HAP-1 (cell line): ENCODE measurements around the gene TRPC6.
A peak's percentile ranks its signal among the peaks of the same experiment; 100 is the strongest.

Experiments used
- DNase-seq, 2 experiments: peaks; one replicate each; pipeline ENCODE4 v3.0.0-alpha.2; 2016 to 2020; ENCODE audit warnings: low spot score in 2 of 2
- H3K27me3 ChIP-seq: fragments of 250-450 bp; sonication (Bioruptor Pico); 2 replicates; pipeline ENCODE4 v1.5.1; 2020; ENCODE audit warnings: low read depth, mild to moderate bottlenecking, moderate library complexity
- H3K36me3 ChIP-seq: fragments of 250-450 bp; sonication (Bioruptor Pico); replicated peaks from 2 replicates; pipeline ENCODE4 v1.5.1; 2020; ENCODE audit warnings: mild to moderate bottlenecking
- H3K4me1 ChIP-seq: fragments of 250-450 bp; sonication (Bioruptor Pico); 2 replicates; pipeline ENCODE4 v1.5.1; 2020; ENCODE audit warnings: mild to moderate bottlenecking
- H3K4me3 ChIP-seq: fragments of 250-450 bp; sonication (Bioruptor Pico); 2 replicates; pipeline ENCODE4 v1.5.1; 2020; ENCODE audit warnings: mild to moderate bottlenecking, moderate library complexity
- H3K9me3 ChIP-seq: fragments of 250-450 bp; sonication (Bioruptor Pico); 2 replicates; pipeline ENCODE4 v1.5.1; 2020; ENCODE audit warnings: mild to moderate bottlenecking, moderate library complexity
- in situ Hi-C: fragments of 300-500 bp; cut with MboI; formaldehyde crosslinking; loops from 3 replicates; pipeline ENCODE4 v1.14.3; 2020; ENCODE audit warnings: low sequenced_read_pairs, inconsistent platforms, mixed read lengths

The TRPC6 gene

GRCh38 chr11:101567071-101567470 lies 16.7 kb downstream of the TRPC6 start:
- Histone ChIP-seq H3K36me3 (no peaks in the 10 kb centered on the region), H3K4me3 (no peak overlapping the region), H3K27me3 (no peaks in the 10 kb centered on the region), H3K4me1 (no peaks in the 10 kb centered on the region), H3K9me3 (no peaks in the 10 kb centered on the region)
- DNase-seq: peak in 1 of 2 experiments; percentile 63
- in situ Hi-C loops: no loop called here

GRCh38 chr11:101566626-101567025 lies 17.2 kb downstream of the TRPC6 start:
- in situ Hi-C loops: no loop called here
- no peak for DNase-seq

GRCh38 chr11:101563166-101563565 lies 20.6 kb downstream of the TRPC6 start:
- in situ Hi-C loops: no loop called here
- H3K27me3 ChIP-seq: no peaks in the 10 kb centered on the region
- no peaks in the 10 kb centered on the region for H3K36me3 ChIP-seq
- H3K9me3 ChIP-seq: no peaks in the 10 kb centered on the region
- H3K4me1 ChIP-seq: peaks cover 4% of the 10 kb centered on the region
- DNase-seq: no peak
- H3K4me3 ChIP-seq: no peak overlapping the region

More at GRCh38 chr11:101566626-101567025, 17.2 kb downstream of the TRPC6 start:
- Histone ChIP-seq H3K9me3 (no peaks in the 10 kb centered on the region), H3K36me3 (no peaks in the 10 kb centered on the region), H3K27me3 (no peaks in the 10 kb centered on the region), H3K4me3 (no peak overlapping the region), H3K4me1 (no peaks in the 10 kb centered on the region)

- Histone ChIP-seq H3K27me3 (no peaks in the 10 kb centered on the region), H3K9me3 (no peaks in the 10 kb centered on the region), H3K4me1 (peaks cover 4% of the 10 kb centered on the region), H3K4me3 (no peak overlapping the region), H3K36me3 (no peaks in the 10 kb centered on the region)
- in situ Hi-C loops: no loop called here
- no peak for DNase-seq
These were observed 28.4 kb downstream of the TRPC6 start for GRCh38 chr11:101555366-101555765.

GRCh38 chr11:101553891-101554292 lies 29.9 kb downstream of the TRPC6 start:
- no peaks in the 10 kb centered on the region for H3K36me3 ChIP-seq
- no peaks in the 10 kb centered on the region for H3K9me3 ChIP-seq
- H3K4me3 ChIP-seq: no peak overlapping the region
- H3K4me1 ChIP-seq: peaks cover 1% of the 10 kb centered on the region
- no peaks in the 10 kb centered on the region for H3K27me3 ChIP-seq
- DNase-seq: no peak
- in situ Hi-C loops: no loop called here

GRCh38 chr11:101552888-101553287 lies 30.9 kb downstream of the TRPC6 start:
- in situ Hi-C loops: no loop called here
- Histone ChIP-seq H3K4me3 (no peak overlapping the region), H3K9me3 (no peaks in the 10 kb centered on the region), H3K27me3 (no peaks in the 10 kb centered on the region), H3K4me1 (no peaks in the 10 kb centered on the region), H3K36me3 (no peaks in the 10 kb centered on the region)
- DNase-seq: no peak

- Histone ChIP-seq H3K4me1 (peaks cover 7% of the 10 kb centered on the region), H3K4me3 (no peak overlapping the region), H3K27me3 (no peaks in the 10 kb centered on the region), H3K9me3 (no peaks in the 10 kb centered on the region), H3K36me3 (no peaks in the 10 kb centered on the region)
- in situ Hi-C loops: no loop called here
- DNase-seq: no peak
These were observed 55.3 kb downstream of the TRPC6 start for GRCh38 chr11:101528541-101528940.

- no peak overlapping the region for H3K4me3 ChIP-seq
- no peaks in the 10 kb centered on the region for H3K36me3 ChIP-seq
- H3K4me1 ChIP-seq: peaks cover 9% of the 10 kb centered on the region
- in situ Hi-C loops: no loop called here
- no peaks in the 10 kb centered on the region for H3K27me3 ChIP-seq
- H3K9me3 ChIP-seq: peaks cover 2% of the 10 kb centered on the region; the same call in 1 of the 2 replicates
- peak in 1 of 2 experiments; percentile 70 for DNase-seq
These were observed 60.1 kb downstream of the TRPC6 start for GRCh38 chr11:101523634-101524260.

- H3K4me1 ChIP-seq: peaks cover 9% of the 10 kb centered on the region
- peaks cover 2% of the 10 kb centered on the region; the same call in 1 of the 2 replicates for H3K9me3 ChIP-seq
- DNase-seq: no peak
- no peaks in the 10 kb centered on the region for H3K36me3 ChIP-seq
- no peaks in the 10 kb centered on the region for H3K27me3 ChIP-seq
- no peak overlapping the region for H3K4me3 ChIP-seq
- in situ Hi-C loops: no loop called here
These were observed 60.6 kb downstream of the TRPC6 start for GRCh38 chr11:101523193-101523592.

- Histone ChIP-seq H3K36me3 (no peaks in the 10 kb centered on the region), H3K27me3 (no peaks in the 10 kb centered on the region), H3K4me3 (no peak overlapping the region), H3K4me1 (peaks cover 9% of the 10 kb centered on the region), H3K9me3 (peaks cover 2% of the 10 kb centered on the region; the same call in 1 of the 2 replicates)
- in situ Hi-C loops: no loop called here
- DNase-seq: no peak
These were observed 62.0 kb downstream of the TRPC6 start for GRCh38 chr11:101521821-101522220.

GRCh38 chr11:101516546-101516945 lies 67.3 kb downstream of the TRPC6 start:
- H3K4me3 ChIP-seq: no peak overlapping the region
- in situ Hi-C loops: no loop called here
- no peaks in the 10 kb centered on the region for H3K36me3 ChIP-seq
- peaks cover 2% of the 10 kb centered on the region; the same call in 1 of the 2 replicates for H3K9me3 ChIP-seq
- H3K27me3 ChIP-seq: no peaks in the 10 kb centered on the region
- H3K4me1 ChIP-seq: no peaks in the 10 kb centered on the region
- no peak for DNase-seq

- Histone ChIP-seq H3K36me3 (no peaks in the 10 kb centered on the region), H3K4me1 (peaks cover 14% of the 10 kb centered on the region), H3K9me3 (no peaks in the 10 kb centered on the region), H3K27me3 (no peaks in the 10 kb centered on the region), H3K4me3 (no peak overlapping the region)
- in situ Hi-C loops: no loop called here
- peak in 1 of 2 experiments; percentile 29 for DNase-seq
These were observed 72.7 kb downstream of the TRPC6 start for GRCh38 chr11:101511065-101511464.

GRCh38 chr11:101510591-101510990 lies 73.2 kb downstream of the TRPC6 start:
- Histone ChIP-seq H3K27me3 (no peaks in the 10 kb centered on the region), H3K4me3 (no peak overlapping the region), H3K9me3 (no peaks in the 10 kb centered on the region), H3K36me3 (no peaks in the 10 kb centered on the region), H3K4me1 (peaks cover 14% of the 10 kb centered on the region)
- DNase-seq: peak in 1 of 2 experiments; percentile 35
- in situ Hi-C loops: no loop called here

- Histone ChIP-seq H3K27me3 (no peaks in the 10 kb centered on the region), H3K9me3 (no peaks in the 10 kb centered on the region), H3K36me3 (no peaks in the 10 kb centered on the region), H3K4me1 (peaks cover 14% of the 10 kb centered on the region), H3K4me3 (no peak overlapping the region)
- no peak for DNase-seq
- in situ Hi-C loops: no loop called here
These were observed 73.9 kb downstream of the TRPC6 start for GRCh38 chr11:101509922-101510321.

GRCh38 chr11:101508370-101508769 lies 75.4 kb downstream of the TRPC6 start:
- in situ Hi-C loops: no loop called here
- no peak overlapping the region for H3K4me3 ChIP-seq
- DNase-seq: no peak
- H3K27me3 ChIP-seq: no peaks in the 10 kb centered on the region
- H3K9me3 ChIP-seq: no peaks in the 10 kb centered on the region
- H3K4me1 ChIP-seq: peaks cover 14% of the 10 kb centered on the region
- H3K36me3 ChIP-seq: no peaks in the 10 kb centered on the region
